HFF-Myc (cell line): ENCODE data around the gene RIN3.
A peak's percentile ranks its signal among the peaks of the same experiment; 100 is the strongest.

Experiments used
- DNase-seq: peaks from one replicate; pipeline ENCODE4 v3.0.0-alpha.2; 2011; ENCODE audit warnings: low read depth; ENCODE audit errors: extremely low read depth
- H3K4me3 ChIP-seq: replicated peaks from 2 replicates; pipeline ENCODE4 v1.5.1; 2011; ENCODE audit warnings: low read depth, mild to moderate bottlenecking, control low read depth, low read length
- TF ChIP-seq, protein P1 (sequence below): IDR thresholded peaks from 2 replicates; pipeline ENCODE4 v1.5.1; 2012; ENCODE audit warnings: mild to moderate bottlenecking, low read depth, low read length, control low read depth; ENCODE audit errors: missing control alignments

RIN3 gene

DNA sequence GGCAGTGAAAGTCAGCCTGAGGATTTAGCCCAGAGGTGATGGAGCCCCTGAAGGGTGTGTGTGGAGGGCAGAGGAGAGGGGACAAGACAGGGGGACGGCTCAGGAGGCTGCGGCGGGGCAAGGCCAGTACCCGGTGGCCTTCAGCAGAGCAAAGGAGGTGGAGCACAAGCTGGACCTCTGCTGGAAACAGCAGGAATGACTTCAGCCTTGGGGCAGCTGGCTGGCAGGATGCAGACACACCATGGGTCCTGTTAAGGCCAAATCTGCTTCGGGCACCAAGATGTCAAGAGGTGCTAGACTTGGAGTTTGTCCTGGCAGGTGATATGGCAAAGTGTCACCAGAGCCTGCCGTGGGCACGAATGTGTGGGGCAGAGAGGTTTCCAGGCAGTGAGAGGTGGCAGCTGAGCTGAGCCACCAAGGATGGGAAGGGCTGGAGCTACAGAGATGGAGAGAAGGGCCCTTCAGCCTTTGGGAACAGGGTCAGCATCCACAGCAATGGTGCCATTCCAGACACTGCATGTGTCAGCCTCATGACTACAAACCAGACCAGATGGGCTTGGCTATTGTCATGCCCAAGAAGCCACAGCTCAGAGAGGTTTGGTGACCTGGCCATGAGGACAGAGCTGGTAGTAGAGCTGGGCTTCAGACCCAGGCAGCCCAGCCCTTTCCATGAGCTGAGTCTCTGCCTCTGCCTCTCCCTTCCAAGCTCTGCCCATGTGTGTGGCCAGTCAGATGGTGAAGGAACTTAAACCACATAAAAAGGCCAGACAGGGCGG, 142.9 kb downstream of the RIN3 start:
- TF ChIP-seq, protein P1, sequence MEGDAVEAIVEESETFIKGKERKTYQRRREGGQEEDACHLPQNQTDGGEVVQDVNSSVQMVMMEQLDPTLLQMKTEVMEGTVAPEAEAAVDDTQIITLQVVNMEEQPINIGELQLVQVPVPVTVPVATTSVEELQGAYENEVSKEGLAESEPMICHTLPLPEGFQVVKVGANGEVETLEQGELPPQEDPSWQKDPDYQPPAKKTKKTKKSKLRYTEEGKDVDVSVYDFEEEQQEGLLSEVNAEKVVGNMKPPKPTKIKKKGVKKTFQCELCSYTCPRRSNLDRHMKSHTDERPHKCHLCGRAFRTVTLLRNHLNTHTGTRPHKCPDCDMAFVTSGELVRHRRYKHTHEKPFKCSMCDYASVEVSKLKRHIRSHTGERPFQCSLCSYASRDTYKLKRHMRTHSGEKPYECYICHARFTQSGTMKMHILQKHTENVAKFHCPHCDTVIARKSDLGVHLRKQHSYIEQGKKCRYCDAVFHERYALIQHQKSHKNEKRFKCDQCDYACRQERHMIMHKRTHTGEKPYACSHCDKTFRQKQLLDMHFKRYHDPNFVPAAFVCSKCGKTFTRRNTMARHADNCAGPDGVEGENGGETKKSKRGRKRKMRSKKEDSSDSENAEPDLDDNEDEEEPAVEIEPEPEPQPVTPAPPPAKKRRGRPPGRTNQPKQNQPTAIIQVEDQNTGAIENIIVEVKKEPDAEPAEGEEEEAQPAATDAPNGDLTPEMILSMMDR = peak; percentile 5
- no peak for DNase-seq
- no peak overlapping the region for H3K4me3 ChIP-seq

DNA sequence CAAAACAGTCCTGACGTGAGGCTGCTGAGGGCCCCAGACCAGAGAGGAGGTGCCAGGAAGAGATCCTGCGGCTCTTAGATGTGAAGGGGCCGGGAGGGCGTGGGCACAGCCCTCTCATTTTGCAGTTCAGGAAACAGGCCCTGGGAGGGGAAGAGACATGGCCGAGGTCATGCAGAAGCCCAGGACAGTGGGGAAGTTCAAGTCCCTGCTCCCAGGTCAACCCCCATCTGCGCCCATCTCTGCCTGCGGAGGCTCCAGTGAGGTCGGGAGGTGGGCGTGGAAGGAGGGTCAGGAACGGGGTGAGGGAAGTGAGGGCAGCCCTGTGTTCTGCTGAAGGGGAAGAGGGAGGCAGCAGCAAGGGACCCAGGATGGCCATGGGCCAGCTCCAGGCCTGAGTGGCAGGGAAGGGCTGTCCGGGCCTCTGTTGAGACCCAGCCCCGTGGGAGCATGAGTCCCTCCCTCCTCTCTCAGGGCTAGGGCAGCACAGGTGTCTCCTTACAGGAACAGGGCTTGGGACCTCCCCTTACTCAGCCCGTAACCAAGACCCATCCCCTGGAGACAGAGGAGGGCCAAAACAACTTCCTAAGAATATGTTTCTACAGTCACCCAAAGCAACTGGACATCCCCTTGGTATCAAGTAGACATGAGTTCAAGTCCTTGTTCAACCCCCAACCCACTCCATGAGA, 144.0 kb downstream of the RIN3 start:
- TF ChIP-seq, protein P1 = no peak
- no peak overlapping the region for H3K4me3 ChIP-seq
- no peak for DNase-seq

DNA sequence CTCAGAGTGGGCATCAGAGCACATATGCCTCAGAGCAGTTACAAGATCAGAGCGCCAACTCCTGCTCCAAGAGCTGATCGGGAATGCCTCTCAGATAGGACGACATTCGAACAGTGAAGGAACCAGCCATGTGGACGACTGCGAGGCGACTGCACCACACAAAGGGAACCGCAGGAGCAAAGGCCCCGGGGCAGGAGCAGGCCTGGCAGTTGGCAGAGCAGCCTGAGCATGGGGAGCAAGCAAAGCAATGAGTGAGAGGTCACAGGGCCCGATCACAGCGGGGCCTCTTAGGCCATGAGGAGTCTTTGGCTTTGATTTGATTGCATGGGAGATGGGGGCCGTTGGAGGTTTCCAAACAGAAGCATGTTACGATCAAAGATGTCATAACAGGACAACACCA, 144.6 kb downstream of the RIN3 start:
- DNase-seq = no peak
- TF ChIP-seq, protein P1 = no peak
- no peak overlapping the region for H3K4me3 ChIP-seq

DNA sequence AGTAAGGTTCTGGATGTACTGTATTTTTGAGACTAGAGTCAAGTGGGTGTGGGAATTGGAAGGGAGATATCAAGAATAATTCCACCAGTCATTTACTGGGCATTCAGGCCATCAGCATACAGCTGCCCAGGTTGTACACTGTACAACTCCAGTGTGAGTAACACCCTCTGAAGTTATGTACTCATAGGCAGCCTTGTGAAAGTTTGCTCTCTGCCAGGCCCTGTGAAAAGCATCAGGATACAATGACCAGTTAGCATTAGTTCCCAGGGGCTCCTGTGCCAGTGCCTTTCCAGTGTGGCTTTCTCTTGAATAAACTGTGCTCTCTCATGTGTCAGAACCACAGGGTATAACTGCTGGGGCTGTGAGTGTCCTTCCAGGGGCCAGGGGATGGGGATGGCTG, 145.1 kb downstream of the RIN3 start:
- TF ChIP-seq, protein P1 = no peak
- DNase-seq = no peak
- H3K4me3 ChIP-seq = no peak overlapping the region

DNA sequence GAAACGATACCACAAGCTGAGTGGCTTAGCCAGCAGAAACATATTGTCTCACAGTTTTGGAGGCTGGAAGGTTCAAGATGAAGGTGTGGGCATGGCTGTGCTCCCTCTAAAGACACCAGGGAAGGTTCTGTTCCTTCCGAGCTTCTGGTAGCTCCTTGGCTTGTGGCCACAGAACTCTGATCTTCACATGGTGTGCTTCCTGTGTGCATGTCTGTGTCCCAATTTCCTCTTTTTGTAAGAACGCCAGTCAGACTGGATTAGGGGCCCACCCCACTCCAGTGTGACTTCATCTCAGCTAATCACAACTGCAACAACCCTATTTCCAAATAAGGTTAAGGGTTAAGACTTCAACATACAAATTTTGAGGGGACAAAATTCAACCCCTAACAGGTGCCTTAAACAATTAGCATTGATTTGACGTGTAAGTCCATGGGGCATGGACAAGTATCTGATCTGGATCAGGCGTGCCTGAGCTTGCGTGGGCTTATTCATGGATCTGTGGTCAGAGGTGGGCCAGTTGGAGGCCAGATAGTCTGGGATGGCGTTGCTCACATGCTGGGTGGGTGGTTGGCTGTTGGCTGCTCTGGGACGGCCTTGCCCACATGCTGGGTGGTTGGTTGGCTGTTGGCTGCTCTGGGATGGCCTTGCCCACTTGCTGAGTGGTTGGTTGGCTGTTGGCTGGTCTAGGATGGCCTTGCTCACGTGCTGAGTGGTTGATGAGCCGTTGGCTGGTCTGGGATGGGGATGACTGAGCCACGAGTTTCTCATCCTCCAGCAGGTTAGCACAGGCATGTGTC, 146.4 kb downstream of the RIN3 start:
- no peak overlapping the region for H3K4me3 ChIP-seq
- DNase-seq = no peak
- TF ChIP-seq, protein P1 = no peak

DNA sequence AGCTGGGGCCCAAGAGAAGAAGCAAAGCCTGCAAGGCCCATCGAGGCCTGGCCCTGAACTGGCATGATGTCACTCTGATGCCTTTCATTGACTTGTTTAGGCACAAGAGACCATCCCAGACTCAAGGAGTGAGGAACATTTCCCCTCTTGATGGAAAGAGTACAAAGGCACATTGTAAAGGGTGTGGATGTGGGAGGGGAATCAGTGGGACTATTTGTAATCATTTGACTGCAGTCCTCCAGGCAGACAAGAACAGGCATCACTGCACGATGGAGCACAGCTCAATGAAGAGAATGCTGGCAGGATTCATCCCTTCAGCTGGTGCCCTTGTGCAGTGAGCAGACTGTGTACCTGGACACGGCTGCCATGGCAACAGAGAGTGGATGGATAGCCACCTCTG, 147.0 kb downstream of the RIN3 start:
- DNase-seq = no peak
- no peak overlapping the region for H3K4me3 ChIP-seq
- TF ChIP-seq, protein P1 = no peak
